ENCODE results near the gene THRB.

THRB gene

GRCh38 chr3:24318677-24319287, 175.9 kb downstream of the THRB start (continued):
- TF ChIP-seq, protein P1, sequence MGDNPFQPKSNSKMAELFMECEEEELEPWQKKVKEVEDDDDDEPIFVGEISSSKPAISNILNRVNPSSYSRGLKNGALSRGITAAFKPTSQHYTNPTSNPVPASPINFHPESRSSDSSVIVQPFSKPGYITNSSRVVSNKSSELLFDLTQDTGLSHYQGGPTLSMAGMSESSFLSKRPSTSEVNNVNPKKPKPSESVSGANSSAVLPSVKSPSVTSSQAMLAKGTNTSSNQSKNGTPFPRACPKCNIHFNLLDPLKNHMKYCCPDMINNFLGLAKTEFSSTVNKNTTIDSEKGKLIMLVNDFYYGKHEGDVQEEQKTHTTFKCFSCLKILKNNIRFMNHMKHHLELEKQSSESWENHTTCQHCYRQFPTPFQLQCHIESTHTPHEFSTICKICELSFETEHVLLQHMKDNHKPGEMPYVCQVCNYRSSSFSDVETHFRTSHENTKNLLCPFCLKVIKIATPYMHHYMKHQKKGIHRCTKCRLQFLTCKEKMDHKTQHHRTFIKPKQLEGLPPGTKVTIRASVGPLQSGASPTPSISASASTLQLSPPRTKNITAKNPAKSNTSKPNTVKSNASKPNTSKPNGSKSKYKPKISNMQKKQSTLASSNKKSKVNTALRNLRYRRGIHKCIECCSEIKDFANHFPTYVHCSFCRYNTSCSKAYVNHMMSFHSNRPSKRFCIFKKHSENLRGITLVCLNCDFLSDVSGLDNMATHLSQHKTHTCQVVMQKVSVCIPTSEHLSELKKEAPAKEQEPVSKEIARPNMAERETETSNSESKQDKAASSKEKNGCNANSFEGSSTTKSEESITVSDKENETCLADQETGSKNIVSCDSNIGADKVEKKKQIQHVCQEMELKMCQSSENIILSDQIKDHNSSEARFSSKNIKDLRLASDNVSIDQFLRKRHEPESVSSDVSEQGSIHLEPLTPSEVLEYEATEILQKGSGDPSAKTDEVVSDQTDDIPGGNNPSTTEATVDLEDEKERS (tag by site-specific recombination; IDR thresholded peaks at IDR 0.05): no peak

GRCh38 chr3:24316887-24317383, 177.7 kb downstream of the THRB start:
- no peak overlapping the region for H3K4me3 ChIP-seq (ENCODE audit: low read depth, low read length)
- ChIA-PET POLR2A (no interaction called here), CTCF (no interaction called here)
- no peak overlapping the region for H3K27ac ChIP-seq (ENCODE audit: extremely low read depth, low read depth, low read length)
- H3K4me1 ChIP-seq (ENCODE audit: control insufficient read depth, insufficient read depth, low read length): no peaks in the 10 kb centered on the region
- no peaks in the 10 kb centered on the region for H3K9me3 ChIP-seq (ENCODE audit: control insufficient read depth, insufficient read depth, low read depth, low read length)
- TF ChIP-seq, protein P2, sequence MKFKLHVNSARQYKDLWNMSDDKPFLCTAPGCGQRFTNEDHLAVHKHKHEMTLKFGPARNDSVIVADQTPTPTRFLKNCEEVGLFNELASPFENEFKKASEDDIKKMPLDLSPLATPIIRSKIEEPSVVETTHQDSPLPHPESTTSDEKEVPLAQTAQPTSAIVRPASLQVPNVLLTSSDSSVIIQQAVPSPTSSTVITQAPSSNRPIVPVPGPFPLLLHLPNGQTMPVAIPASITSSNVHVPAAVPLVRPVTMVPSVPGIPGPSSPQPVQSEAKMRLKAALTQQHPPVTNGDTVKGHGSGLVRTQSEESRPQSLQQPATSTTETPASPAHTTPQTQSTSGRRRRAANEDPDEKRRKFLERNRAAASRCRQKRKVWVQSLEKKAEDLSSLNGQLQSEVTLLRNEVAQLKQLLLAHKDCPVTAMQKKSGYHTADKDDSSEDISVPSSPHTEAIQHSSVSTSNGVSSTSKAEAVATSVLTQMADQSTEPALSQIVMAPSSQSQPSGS (tag by site-specific recombination; IDR thresholded peaks at IDR 0.05; ENCODE audit: low read depth): no peak
- no peak for TF ChIP-seq ZNF324 (tag by site-specific recombination; IDR thresholded peaks at IDR 0.05)
- TF ChIP-seq MEIS1 (CRISPR knock-in tag; IDR thresholded peaks at IDR 0.05; ENCODE audit: borderline replicate concordance): no peak
- no peak for TF ChIP-seq ZNF2 (tag by site-specific recombination; IDR thresholded peaks at IDR 0.05)
- no peak for TF ChIP-seq ZNF394 (tag by site-specific recombination; IDR thresholded peaks at IDR 0.05; ENCODE audit: borderline replicate concordance)
- no peak for TF ChIP-seq BCL11B (tag by site-specific recombination; IDR thresholded peaks at IDR 0.05; ENCODE audit: low read depth)
- no peak for TF ChIP-seq PATZ1 (tag by site-specific recombination; IDR thresholded peaks at IDR 0.05)
- TF ChIP-seq ZNF639 (tag by site-specific recombination; IDR thresholded peaks at IDR 0.05): no peak
- TF ChIP-seq, protein P3, sequence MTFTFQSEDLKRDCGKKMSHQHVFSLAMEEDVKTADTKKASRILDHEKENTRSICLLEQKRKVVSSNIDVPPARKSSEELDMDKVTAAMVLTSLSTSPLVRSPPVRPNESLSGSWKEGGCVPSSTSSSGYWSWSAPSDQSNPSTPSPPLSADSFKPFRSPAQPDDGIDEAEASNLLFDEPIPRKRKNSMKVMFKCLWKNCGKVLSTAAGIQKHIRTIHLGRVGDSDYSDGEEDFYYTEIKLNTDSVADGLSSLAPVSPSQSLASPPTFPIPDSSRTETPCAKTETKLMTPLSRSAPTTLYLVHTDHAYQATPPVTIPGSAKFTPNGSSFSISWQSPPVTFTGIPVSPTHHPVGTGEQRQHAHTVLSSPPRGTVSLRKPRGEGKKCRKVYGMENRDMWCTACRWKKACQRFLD (tag by site-specific recombination; IDR thresholded peaks at IDR 0.05): no peak
- TF ChIP-seq KLF7 (tag by site-specific recombination; IDR thresholded peaks at IDR 0.05; ENCODE audit: borderline replicate concordance): no peak
- TF ChIP-seq GFI1B (tag by site-specific recombination; IDR thresholded peaks at IDR 0.05): no peak
- no peak for TF ChIP-seq ZNF366 (tag by site-specific recombination; conservative IDR thresholded peaks at IDR 0.05)
- TF ChIP-seq, protein P1 (tag by site-specific recombination; IDR thresholded peaks at IDR 0.05): no peak
- no peak for TF ChIP-seq ZNF510 (tag by site-specific recombination; IDR thresholded peaks at IDR 0.05; ENCODE audit: insufficient replicate concordance)
- TF ChIP-seq, protein P4, sequence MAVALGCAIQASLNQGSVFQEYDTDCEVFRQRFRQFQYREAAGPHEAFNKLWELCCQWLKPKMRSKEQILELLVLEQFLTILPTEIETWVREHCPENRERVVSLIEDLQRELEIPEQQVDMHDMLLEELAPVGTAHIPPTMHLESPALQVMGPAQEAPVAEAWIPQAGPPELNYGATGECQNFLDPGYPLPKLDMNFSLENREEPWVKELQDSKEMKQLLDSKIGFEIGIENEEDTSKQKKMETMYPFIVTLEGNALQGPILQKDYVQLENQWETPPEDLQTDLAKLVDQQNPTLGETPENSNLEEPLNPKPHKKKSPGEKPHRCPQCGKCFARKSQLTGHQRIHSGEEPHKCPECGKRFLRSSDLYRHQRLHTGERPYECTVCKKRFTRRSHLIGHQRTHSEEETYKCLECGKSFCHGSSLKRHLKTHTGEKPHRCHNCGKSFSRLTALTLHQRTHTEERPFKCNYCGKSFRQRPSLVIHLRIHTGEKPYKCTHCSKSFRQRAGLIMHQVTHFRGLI (tag by site-specific recombination; IDR thresholded peaks at IDR 0.05): no peak
- TF ChIP-seq ZNF391 (tag by site-specific recombination; IDR thresholded peaks at IDR 0.05; ENCODE audit: borderline replicate concordance, low read depth): no peak
- TF ChIP-seq ZEB2 (tag by site-specific recombination; IDR thresholded peaks at IDR 0.05): no peak
- TF ChIP-seq ZNF121 (tag by site-specific recombination; IDR thresholded peaks at IDR 0.05): no peak
- no peak for TF ChIP-seq ZNF16 (tag by site-specific recombination; IDR thresholded peaks at IDR 0.05; ENCODE audit: low read depth)
- H3K36me3 ChIP-seq (ENCODE audit: control insufficient read depth in 2 of 2, insufficient read depth in 1 of 2, low read length in 2 of 2): no peaks in the 10 kb centered on the region
